Endothelial cell of umbilical vein (primary cell): ENCODE measurements around the gene CIITA. TPM values are rescaled to one million over a fixed set of nuclear protein-coding genes. Genes with fewer than 3 reads are reported as not detected.

Experiments used
- BruUV-seq: library from RNA; stranded (reverse); fragments of 400-500 nt; replicated peaks from 2 replicates; lab custom pipeline; 2021; lab: Mats Ljungman, UMichigan
- CTCF ChIA-PET: fragments of 300-600, 350-600 bp; sonication (Branson Sonifier 250); formaldehyde crosslinking; loops from one replicate; lab custom pipeline; 2021; ENCODE audit warnings: antibody characterized with exemption, inconsistent platforms; lab: Charles Lee
- POLR2A ChIA-PET: fragments of 300-600, 350-600 bp; sonication (Branson Sonifier 250); formaldehyde crosslinking; loops from one replicate; lab custom pipeline; 2021; ENCODE audit warnings: antibody characterized with exemption, inconsistent platforms; lab: Charles Lee
- DNase-seq: peaks from one replicate; pipeline ENCODE4 v3.0.0-alpha.2; 2011; ENCODE audit warnings: low read depth, low spot score
- FAIRE-seq: peaks from 2 replicates; lab custom pipeline; 2011; peaks lifted over from hg19 to GRCh38; lab: Jason Lieb, UNC
- H2AFZ ChIP-seq: 2 replicates; pipeline ENCODE4 v1.6.0; 2012; ENCODE audit warnings: low read depth, low read length, control low read depth, inconsistent platforms
- H3K27ac ChIP-seq: 2 replicates; pipeline ENCODE4 v1.5.1; 2011; ENCODE audit warnings: low read depth, mild to moderate bottlenecking, control low read depth, low read length, moderate library complexity; ENCODE audit not compliant: insufficient read depth
- H3K27me3 ChIP-seq, 2 experiments: 2 replicates each; pipeline versions ENCODE4 v1.6.0 to v1.6.1; 2011; ENCODE audit warnings: low read length in 2 of 2, mixed read lengths in 1 of 2; ENCODE audit not compliant: control insufficient read depth in 2 of 2, insufficient read depth in 2 of 2
- H3K36me3 ChIP-seq, 2 experiments: 2 replicates in 1 of 2; 3 replicates in 1 of 2; pipeline ENCODE4 v1.5.1; 2011; ENCODE audit warnings: low read length in 2 of 2, mild to moderate bottlenecking in 1 of 2, moderate library complexity in 1 of 2; ENCODE audit not compliant: control insufficient read depth in 2 of 2, insufficient read depth in 2 of 2; ENCODE audit errors: extremely low read depth in 1 of 2
- H3K4me1 ChIP-seq: 3 replicates; pipeline ENCODE4 v1.5.1; 2011; ENCODE audit warnings: mild to moderate bottlenecking, low read length; ENCODE audit not compliant: control insufficient read depth, insufficient read depth; ENCODE audit errors: extremely low read depth
- H3K4me2 ChIP-seq: 2 replicates; pipeline ENCODE4 v1.6.1; 2011; ENCODE audit warnings: low read length, control low read depth, mixed read lengths; ENCODE audit not compliant: insufficient read depth
- H3K4me3 ChIP-seq, 3 experiments: fragments of 200-600 bp in 1 of 3; sonication (generic), shearing (Covaris generic) in 1 of 3; replicated peaks in 1 of 3; 2 replicates each; pipeline ENCODE4 v1.5.1; 2011 to 2016; ENCODE audit warnings: control low read depth in 3 of 3, low read length in 3 of 3, mild to moderate bottlenecking in 2 of 3, inconsistent platforms in 1 of 3, low read depth in 1 of 3, moderate library complexity in 1 of 3; ENCODE audit not compliant: insufficient read depth in 1 of 3
- H3K79me2 ChIP-seq: 2 replicates; pipeline ENCODE4 v1.6.0; 2012; ENCODE audit warnings: low read length, inconsistent platforms; ENCODE audit not compliant: control insufficient read depth, insufficient read depth
- H3K9ac ChIP-seq: replicated peaks from 2 replicates; pipeline ENCODE3; 2011; ENCODE audit warnings: low read length, control low read depth; ENCODE audit not compliant: insufficient read depth; ENCODE audit errors: extremely low read depth
- H3K9me1 ChIP-seq: replicated peaks from 3 replicates; pipeline ENCODE4 v1.6.0; 2011; ENCODE audit warnings: mild to moderate bottlenecking, low read length; ENCODE audit not compliant: control insufficient read depth, insufficient read depth; ENCODE audit errors: extremely low read depth
- H3K9me3 ChIP-seq: replicated peaks from 2 replicates; pipeline ENCODE4 v1.5.1; 2012; ENCODE audit warnings: low read length, inconsistent platforms; ENCODE audit not compliant: control insufficient read depth, insufficient read depth
- H4K20me1 ChIP-seq: replicated peaks from 2 replicates; pipeline ENCODE3; 2011; ENCODE audit warnings: mild to moderate bottlenecking, low read length; ENCODE audit not compliant: control insufficient read depth, insufficient read depth; ENCODE audit errors: extremely low read depth
- EZH2 ChIP-seq: IDR thresholded peaks from 2 replicates; pipeline ENCODE4 v1.6.1; 2012; ENCODE audit warnings: borderline replicate concordance, low read depth, mild to moderate bottlenecking, moderate library complexity, low read length, inconsistent platforms; ENCODE audit not compliant: severe bottlenecking
- FOS ChIP-seq: IDR thresholded peaks from 2 replicates; pipeline ENCODE4 v1.6.1; 2011; ENCODE audit warnings: mild to moderate bottlenecking, low read length, moderate library complexity, borderline replicate concordance; ENCODE audit not compliant: insufficient read depth
- GATA2 ChIP-seq: IDR thresholded peaks from 2 replicates; pipeline ENCODE4 v1.7.0; 2011; ENCODE audit warnings: low read depth, mild to moderate bottlenecking, moderate library complexity, mixed read lengths, low read length; ENCODE audit not compliant: insufficient read length, insufficient read depth
- JUN ChIP-seq: IDR thresholded peaks from 2 replicates; pipeline ENCODE4 v1.6.1; 2011; ENCODE audit warnings: borderline replicate concordance, low read depth; ENCODE audit not compliant: insufficient read length, insufficient read depth
- MAX ChIP-seq: IDR thresholded peaks from 2 replicates; pipeline ENCODE4 v1.6.1; 2011; ENCODE audit not compliant: insufficient read depth, insufficient read length
- MYC ChIP-seq: IDR thresholded peaks from one replicate; pipeline ENCODE4 v1.6.1; 2011; ENCODE audit warnings: mild to moderate bottlenecking, low read depth, low read length
- POLR2A ChIP-seq: IDR thresholded peaks from 2 replicates; pipeline ENCODE4 v1.6.1; 2012; ENCODE audit warnings: low read depth, mild to moderate bottlenecking, control low read depth, low read length
- POLR2AphosphoS5 ChIP-seq: IDR thresholded peaks from 2 replicates; pipeline ENCODE4 v1.6.1; 2012; ENCODE audit warnings: low read depth, mild to moderate bottlenecking, control low read depth, low read length, moderate library complexity; ENCODE audit not compliant: insufficient read depth
- dilution Hi-C: fragments of 300-500 bp; cut with MboI; formaldehyde crosslinking; loops from one replicate; pipeline ENCODE4 v1.15.0; 2019; ENCODE audit warnings: low sequenced_read_pairs; ENCODE audit not compliant: extremely low pct_ligation_motif_present
- intact Hi-C: fragments of 100-400 bp; cut with micrococcal nuclease; formaldehyde crosslinking; loops from one replicate; pipeline ENCODE4 v1.10.0; 2022
- polyA plus RNA-seq, 4 experiments: library from polyadenylated mRNA; depleted of rRNA in 3 of 4; stranded (reverse) in 3 of 4; unstranded in 1 of 4; fragments of >200 nt; gene quantifications; 2 replicates each; pipeline versions ENCODE4 v1.2.1 to v1.2.3, GENCODE V29; 2011 to 2012; ENCODE audit warnings: missing spikeins in 1 of 4
- total RNA-seq: library from RNA; stranded (reverse); gene quantifications from 2 replicates; pipeline ENCODE4 v1.2.3, GENCODE V29; 2021
- TF ChIP-seq, protein P1 (sequence below), 2 donors: IDR thresholded peaks; 1 replicate in 1 of 2; 2 replicates in 1 of 2; pipeline ENCODE4 v1.5.1; 2011; ENCODE audit warnings: low read length in 2 of 2, mild to moderate bottlenecking in 2 of 2, moderate library complexity in 2 of 2, control low read depth in 1 of 2, inconsistent platforms in 1 of 2, low read depth in 1 of 2; ENCODE audit not compliant: insufficient read depth in 1 of 2; ENCODE audit errors: extremely low read depth in 1 of 2

Gene CIITA
- total and polyA plus RNA-seq, 2 donors (not counting 3 experiments of a cell fraction or from before 2014, with no cell fraction given) = not detected

GRCh38 chr16:10930755-10931093 lies 53.7 kb downstream of the CIITA start:
- no peak for DNase-seq
- H3K4me2 ChIP-seq = no peak overlapping the region
- dilution Hi-C loops (no loop called here), intact Hi-C loops (no loop called here)
- H3K79me2 ChIP-seq = peaks cover 19% of the 10 kb centered on the region
- H3K27me3 ChIP-seq = no peaks in the 10 kb centered on the region
- no TSS peak for BruUV-seq
- POLR2A ChIA-PET = no interaction called here
- H3K9me1 ChIP-seq = no peaks in the 10 kb centered on the region
- no peak overlapping the region for H3K27ac ChIP-seq
- H2AFZ ChIP-seq = no peak overlapping the region
- CTCF ChIA-PET = interaction anchor here (0.6 to 4.7 kb wide), 4 partner anchors 12 to 1923 kb away, joined by 3 to 17 read pairs (median 5); no protein-coding TSS in a partner anchor
- no peaks in the 10 kb centered on the region for H3K9me3 ChIP-seq
- TF ChIP-seq EZH2 (no peak), FOS (no peak), MYC (no peak), POLR2AphosphoS5 (no peak), GATA2 (no peak), JUN (no peak), POLR2A (no peak), MAX (no peak)
- TF ChIP-seq, protein P1, sequence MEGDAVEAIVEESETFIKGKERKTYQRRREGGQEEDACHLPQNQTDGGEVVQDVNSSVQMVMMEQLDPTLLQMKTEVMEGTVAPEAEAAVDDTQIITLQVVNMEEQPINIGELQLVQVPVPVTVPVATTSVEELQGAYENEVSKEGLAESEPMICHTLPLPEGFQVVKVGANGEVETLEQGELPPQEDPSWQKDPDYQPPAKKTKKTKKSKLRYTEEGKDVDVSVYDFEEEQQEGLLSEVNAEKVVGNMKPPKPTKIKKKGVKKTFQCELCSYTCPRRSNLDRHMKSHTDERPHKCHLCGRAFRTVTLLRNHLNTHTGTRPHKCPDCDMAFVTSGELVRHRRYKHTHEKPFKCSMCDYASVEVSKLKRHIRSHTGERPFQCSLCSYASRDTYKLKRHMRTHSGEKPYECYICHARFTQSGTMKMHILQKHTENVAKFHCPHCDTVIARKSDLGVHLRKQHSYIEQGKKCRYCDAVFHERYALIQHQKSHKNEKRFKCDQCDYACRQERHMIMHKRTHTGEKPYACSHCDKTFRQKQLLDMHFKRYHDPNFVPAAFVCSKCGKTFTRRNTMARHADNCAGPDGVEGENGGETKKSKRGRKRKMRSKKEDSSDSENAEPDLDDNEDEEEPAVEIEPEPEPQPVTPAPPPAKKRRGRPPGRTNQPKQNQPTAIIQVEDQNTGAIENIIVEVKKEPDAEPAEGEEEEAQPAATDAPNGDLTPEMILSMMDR (IDR thresholded peaks at IDR 0.05; ENCODE audit: extremely low read depth in 1 of 2, insufficient read depth in 1 of 2, low read depth in 1 of 2, low read length in 2 of 2) = no peak
- no peak overlapping the region for H3K9ac ChIP-seq
- H4K20me1 ChIP-seq = peaks cover 3% of the 10 kb centered on the region
- no peak overlapping the region for H3K4me3 ChIP-seq
- no peak for FAIRE-seq
- no peaks in the 10 kb centered on the region for H3K4me1 ChIP-seq
- peaks cover 0 to 23% of the 10 kb centered on the region in 2 experiments for H3K36me3 ChIP-seq
